Progenitor cell of endocrine pancreas (in vitro differentiated cells): ENCODE measurements around the gene PFKFB2. TPM values are rescaled to one million over a fixed set of nuclear protein-coding genes. Genes with fewer than 3 reads are reported as not detected.

ENCODE experiments used
- DNase-seq: peaks from one replicate; pipeline ENCODE4 v3.0.0; 2021; ENCODE audit warnings: low spot score; ENCODE audit not compliant: unreplicated experiment
- H3K27ac Mint-ChIP-seq: 2 replicates; pipeline ENCODE4 v1.8.0; 2021; ENCODE audit warnings: mild to moderate bottlenecking, moderate library complexity, mixed read lengths
- H3K27me3 Mint-ChIP-seq: 2 replicates; pipeline ENCODE4 v1.8.0; 2021; ENCODE audit warnings: mixed read lengths
- H3K36me3 Mint-ChIP-seq: 2 replicates; pipeline ENCODE4 v1.8.0; 2022; ENCODE audit warnings: mixed read lengths; ENCODE audit not compliant: insufficient read depth
- H3K4me1 Mint-ChIP-seq: 2 replicates; pipeline ENCODE4 v1.8.0; 2021; ENCODE audit warnings: low read depth, mixed read lengths
- H3K4me3 Mint-ChIP-seq: 2 replicates; pipeline ENCODE4 v1.8.0; 2021; ENCODE audit warnings: low read depth, mild to moderate bottlenecking, moderate library complexity, mixed read lengths
- H3K9me3 Mint-ChIP-seq: 2 replicates; pipeline ENCODE4 v1.8.0; 2021; ENCODE audit warnings: low read depth, mixed read lengths
- total RNA-seq: library from RNA; stranded (reverse); gene quantifications from 2 replicates; pipeline ENCODE4 v1.2.1, GENCODE V29; 2021
- TF ChIP-seq, protein P1 (sequence below): fragments of 200-600 bp; sonication (generic); IDR thresholded peaks from one replicate; pipeline ENCODE4 v1.5.0; 2021; ENCODE audit warnings: antibody characterized with exemption, mild to moderate bottlenecking; ENCODE audit not compliant: unreplicated experiment

Gene PFKFB2
- total RNA-seq, 1 donor from 2014 or later = 9.6 TPM

DNA sequence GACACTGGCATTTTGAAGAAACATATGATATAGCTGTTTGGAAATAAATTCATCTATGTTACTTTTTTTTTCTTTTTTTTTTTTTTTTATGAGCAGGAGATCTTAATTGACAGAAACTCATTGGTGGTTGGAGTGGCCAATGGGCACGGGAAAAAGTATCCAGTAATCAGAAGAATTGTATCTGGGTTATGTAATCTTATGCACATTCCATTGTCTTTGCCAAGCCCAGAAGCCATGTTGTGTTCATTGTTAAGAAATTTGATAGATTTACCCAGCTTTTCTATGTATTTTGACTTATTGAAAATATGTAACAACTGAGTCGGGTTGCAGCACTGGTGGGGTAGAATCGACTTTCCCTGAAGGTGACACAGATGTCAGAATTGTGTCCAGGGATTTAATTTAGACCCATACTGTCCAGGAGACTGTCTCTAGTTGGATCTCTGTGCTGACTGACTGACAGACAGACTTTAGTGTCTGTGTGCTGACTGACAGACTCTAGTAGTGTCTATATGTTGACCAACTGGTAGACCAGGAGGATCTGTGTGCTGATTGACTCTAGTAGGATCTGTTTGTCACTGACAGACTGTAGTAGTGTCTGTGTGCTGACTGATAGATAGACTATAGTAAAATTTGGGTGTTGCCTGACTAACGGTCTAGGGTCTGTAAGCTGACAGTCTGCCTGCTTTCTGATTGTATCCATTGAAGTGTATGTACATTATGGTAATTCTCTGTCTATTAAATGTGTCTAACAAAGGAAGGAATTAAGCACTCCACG lies 23.3 kb downstream of the PFKFB2 start:
- TF ChIP-seq, protein P1, sequence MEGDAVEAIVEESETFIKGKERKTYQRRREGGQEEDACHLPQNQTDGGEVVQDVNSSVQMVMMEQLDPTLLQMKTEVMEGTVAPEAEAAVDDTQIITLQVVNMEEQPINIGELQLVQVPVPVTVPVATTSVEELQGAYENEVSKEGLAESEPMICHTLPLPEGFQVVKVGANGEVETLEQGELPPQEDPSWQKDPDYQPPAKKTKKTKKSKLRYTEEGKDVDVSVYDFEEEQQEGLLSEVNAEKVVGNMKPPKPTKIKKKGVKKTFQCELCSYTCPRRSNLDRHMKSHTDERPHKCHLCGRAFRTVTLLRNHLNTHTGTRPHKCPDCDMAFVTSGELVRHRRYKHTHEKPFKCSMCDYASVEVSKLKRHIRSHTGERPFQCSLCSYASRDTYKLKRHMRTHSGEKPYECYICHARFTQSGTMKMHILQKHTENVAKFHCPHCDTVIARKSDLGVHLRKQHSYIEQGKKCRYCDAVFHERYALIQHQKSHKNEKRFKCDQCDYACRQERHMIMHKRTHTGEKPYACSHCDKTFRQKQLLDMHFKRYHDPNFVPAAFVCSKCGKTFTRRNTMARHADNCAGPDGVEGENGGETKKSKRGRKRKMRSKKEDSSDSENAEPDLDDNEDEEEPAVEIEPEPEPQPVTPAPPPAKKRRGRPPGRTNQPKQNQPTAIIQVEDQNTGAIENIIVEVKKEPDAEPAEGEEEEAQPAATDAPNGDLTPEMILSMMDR = no peak
- Mint-ChIP-seq H3K27me3 (no peaks in the 10 kb centered on the region), H3K4me1 (peaks cover 3% of the 10 kb centered on the region), H3K9me3 (no peaks in the 10 kb centered on the region), H3K4me3 (no peak overlapping the region), H3K36me3 (no peaks in the 10 kb centered on the region), H3K27ac (no peak overlapping the region)
- DNase-seq = no peak

DNA sequence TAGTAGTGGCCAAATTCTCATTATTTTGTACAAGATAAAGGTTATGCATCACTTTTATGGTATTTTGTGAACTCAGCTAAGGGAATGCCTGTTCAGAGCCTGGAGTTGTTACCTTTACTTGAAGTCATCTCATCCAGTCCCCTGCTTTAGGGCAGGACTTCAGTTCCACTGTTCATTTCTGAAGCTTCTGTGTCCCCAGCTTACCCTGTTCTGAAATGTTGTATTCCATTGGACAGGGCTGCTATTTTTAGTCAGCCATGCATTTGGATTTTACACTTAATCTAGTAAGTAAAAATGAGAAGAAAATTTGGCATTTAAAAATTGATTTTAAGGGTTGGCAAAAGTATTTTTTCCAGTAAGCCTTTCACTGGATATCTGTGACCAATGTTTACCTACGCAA lies 23.9 kb downstream of the PFKFB2 start:
- H3K27me3 Mint-ChIP-seq = no peaks in the 10 kb centered on the region
- TF ChIP-seq, protein P1 = no peak
- H3K4me1 Mint-ChIP-seq = peaks cover 4% of the 10 kb centered on the region
- H3K27ac Mint-ChIP-seq = no peak overlapping the region
- no peaks in the 10 kb centered on the region for H3K9me3 Mint-ChIP-seq
- H3K4me3 Mint-ChIP-seq = no peak overlapping the region
- H3K36me3 Mint-ChIP-seq = no peaks in the 10 kb centered on the region
- no peak for DNase-seq

DNA sequence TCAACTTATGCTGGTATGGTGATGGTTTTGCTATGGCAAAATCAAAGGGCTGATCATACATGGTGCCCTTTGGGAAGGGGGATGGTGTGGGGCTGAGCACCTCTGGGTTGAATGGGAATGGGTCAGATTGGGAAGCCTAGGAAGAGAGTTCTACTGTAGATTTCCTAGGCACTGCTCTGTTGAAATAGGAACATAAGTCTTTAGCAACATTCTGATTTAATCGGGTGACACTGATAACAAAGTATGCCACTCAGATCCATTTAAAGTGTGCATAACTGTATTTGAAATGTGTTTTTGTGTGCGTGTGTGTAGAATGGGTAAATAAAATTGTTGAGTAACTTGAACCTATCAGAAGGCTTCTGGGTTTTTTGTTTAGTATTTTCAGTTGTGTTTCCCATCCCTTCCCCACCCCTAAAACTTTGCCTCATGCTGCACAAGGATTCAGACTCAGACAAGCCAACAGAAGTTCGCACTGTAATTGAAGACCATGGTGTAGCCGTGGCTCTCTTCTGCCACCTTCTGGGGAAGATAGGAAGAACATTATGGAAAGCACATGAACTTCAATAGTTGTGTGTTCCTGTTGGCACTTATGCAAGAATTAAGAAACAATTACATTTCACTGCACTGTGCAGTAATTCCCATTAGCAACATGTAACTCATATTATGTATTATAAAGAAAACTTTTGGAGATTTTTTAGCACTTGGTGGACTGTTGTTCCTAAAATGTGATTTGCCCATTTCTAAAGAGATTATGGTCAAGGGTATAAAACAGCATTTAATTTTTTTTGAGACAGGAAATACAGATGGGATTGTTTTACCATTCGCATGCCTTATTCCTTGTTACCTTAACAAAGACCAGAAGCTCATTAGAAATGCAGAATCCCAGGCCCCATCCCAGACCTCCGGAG lies 24.6 kb downstream of the PFKFB2 start:
- no peaks in the 10 kb centered on the region for H3K27me3 Mint-ChIP-seq
- TF ChIP-seq, protein P1 = peak; percentile 92

DNA sequence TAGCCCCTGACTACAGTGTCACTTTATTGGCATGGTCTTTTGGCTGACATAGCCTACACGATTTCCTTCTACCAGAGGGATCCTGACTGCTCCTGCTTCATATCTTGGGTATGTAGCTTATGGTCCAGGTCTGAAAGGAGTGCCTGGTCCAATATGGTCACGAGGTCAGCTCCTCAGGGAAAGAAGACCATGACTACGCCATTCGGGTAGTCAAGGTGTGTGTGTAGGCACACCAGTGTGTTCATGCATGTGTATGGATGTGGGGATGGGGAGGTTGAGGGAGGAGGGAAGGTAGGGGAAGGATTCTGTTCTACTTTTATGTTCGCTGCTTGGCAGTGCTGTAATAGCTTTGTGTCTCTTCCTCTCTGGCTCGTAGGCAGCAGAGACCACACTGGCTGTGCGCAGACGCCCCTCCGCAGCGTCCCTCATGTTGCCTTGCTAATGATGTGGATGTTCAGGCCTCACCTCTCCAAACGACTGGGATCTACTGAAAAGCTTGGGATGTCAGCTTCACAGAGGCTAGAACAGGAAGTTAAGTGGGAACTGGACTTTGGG lies 25.6 kb downstream of the PFKFB2 start:
- H3K27ac Mint-ChIP-seq = no peak overlapping the region
- no peak for DNase-seq
- H3K27me3 Mint-ChIP-seq = peaks cover 3% of the 10 kb centered on the region
- no peaks in the 10 kb centered on the region for H3K36me3 Mint-ChIP-seq
- H3K4me1 Mint-ChIP-seq = peaks cover 4% of the 10 kb centered on the region
- H3K9me3 Mint-ChIP-seq = no peaks in the 10 kb centered on the region
- no peak overlapping the region for H3K4me3 Mint-ChIP-seq
- TF ChIP-seq, protein P1 = no peak

More for the DNA sequence above, 24.6 kb downstream of the PFKFB2 start:
- Mint-ChIP-seq H3K36me3 (no peaks in the 10 kb centered on the region), H3K4me1 (peaks cover 4% of the 10 kb centered on the region), H3K4me3 (no peak overlapping the region), H3K9me3 (no peaks in the 10 kb centered on the region), H3K27ac (no peak overlapping the region)
- DNase-seq = peak; percentile 38

DNA sequence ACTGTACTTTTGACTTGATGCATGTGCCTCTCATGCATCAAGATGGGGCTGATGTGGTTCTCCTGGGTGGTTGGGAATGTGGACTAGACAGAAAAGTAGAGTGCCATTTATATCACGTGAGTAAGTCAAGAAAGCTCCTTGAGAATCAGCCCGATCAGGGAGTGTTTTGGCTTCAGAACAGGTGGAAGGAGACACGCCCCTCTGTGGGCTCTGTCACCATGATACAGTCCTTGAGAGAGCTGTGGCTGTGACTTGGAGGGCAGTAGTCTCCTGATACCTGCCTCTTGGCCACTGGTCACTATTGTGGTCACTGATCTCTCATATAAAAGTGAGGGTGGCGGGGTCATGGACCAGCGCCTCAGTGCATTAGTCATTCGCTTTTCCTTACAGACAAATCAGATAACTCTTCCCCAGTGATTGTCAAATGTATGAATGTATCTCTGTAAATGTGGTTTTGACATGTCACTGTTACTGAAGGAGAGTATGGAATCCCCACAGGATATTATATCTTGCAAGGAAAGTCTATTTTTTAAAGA lies 26.7 kb downstream of the PFKFB2 start:
- TF ChIP-seq, protein P1 = no peak
- Mint-ChIP-seq H3K4me3 (no peak overlapping the region), H3K27ac (no peak overlapping the region)

More for the DNA sequence above, 26.7 kb downstream of the PFKFB2 start:
- no peak for DNase-seq
- Mint-ChIP-seq H3K36me3 (no peaks in the 10 kb centered on the region), H3K4me1 (peaks cover 7% of the 10 kb centered on the region), H3K27me3 (peaks cover 11% of the 10 kb centered on the region), H3K9me3 (no peaks in the 10 kb centered on the region)
